Psoas muscle (tissue), 8 donors: ENCODE measurements around the gene PLEKHM3. TPM values are rescaled to one million over a fixed set of nuclear protein-coding genes. Genes with fewer than 3 reads are reported as not detected.
"Not testable (repeated sequence)": the region's sequence is repeated elsewhere in the genome, so short reads cannot be mapped to it uniquely, and the experiment has no call there.

Experiments used
- ATAC-seq, 4 donors: fragments of 200-7000 bp; cut with Tn5 transposase; one replicate each; pipeline ENCODE4 v1.9.1; 2020; ENCODE audit warnings: moderate library complexity in 3 of 4, mild to moderate bottlenecking in 2 of 4
- DNase-seq, 2 donors: peaks; one replicate each; pipeline ENCODE4 v3.0.0-alpha.2; 2020
- H3K27ac ChIP-seq: fragments of 200-600 bp; one replicate; pipeline ENCODE4 v1.8.0; 2022
- H3K27me3 ChIP-seq, 3 donors: fragments of 200-600 bp in 1 of 3; one replicate each; pipeline versions ENCODE4 v1.6.1 to v1.8.0; 2013 to 2022; ENCODE audit warnings: low read length in 2 of 3, mild to moderate bottlenecking in 2 of 3, moderate library complexity in 1 of 3; ENCODE audit not compliant: insufficient read depth in 3 of 3
- H3K36me3 ChIP-seq, 2 donors: fragments of 200-600 bp in 1 of 2; one replicate each; pipeline versions ENCODE4 v1.6.1 to v1.8.0; 2013 to 2022; ENCODE audit warnings: low read depth in 1 of 2, mild to moderate bottlenecking in 1 of 2, moderate library complexity in 1 of 2; ENCODE audit not compliant: insufficient read depth in 1 of 2
- H3K4me1 ChIP-seq: fragments of 200-600 bp; one replicate; pipeline ENCODE4 v1.8.0; 2022
- H3K4me3 ChIP-seq: fragments of 200-600 bp; one replicate; pipeline ENCODE4 v1.8.0; 2022; ENCODE audit warnings: mild to moderate bottlenecking
- H3K9me3 ChIP-seq: fragments of 200-600 bp; one replicate; pipeline ENCODE4 v1.8.0; 2022
- WGBS, 3 donors: extraction: QIAGEN DNeasy Blood & Tissue Kit; methylation state at CpG; one replicate each; pipeline versions ENCODE4 v1.1.6 to v1.1.7; 2013; 5-methylcytosine and 5-hydroxymethylcytosine counted together
- intact Hi-C, 2 donors: fragments of 100-400 bp; cut with DNase I; formaldehyde crosslinking; loops; one replicate each; pipeline versions ENCODE4 v1.11.0 to v1.14.2; 2022
- polyA plus RNA-seq, 3 donors: library from polyadenylated mRNA; stranded (reverse); fragments of 200-250 nt; gene quantifications; one replicate each; pipeline ENCODE4 v1.2.3, GENCODE V29; 2013
- total RNA-seq, 4 donors: library from RNA; stranded (reverse); fragmentation: NEBNext Ultra II Directional in 2 of 4; extraction: Animal tissue kit (Norgen Biotek cat#: 25700) in 2 of 4; gene quantifications; one replicate each; pipeline versions ENCODE4 v1.2.1 to v1.2.4, GENCODE V29; 2021 to 2023
- TF ChIP-seq, protein P1 (sequence below): fragments of 200-600 bp; IDR thresholded peaks from one replicate; pipeline ENCODE4 v1.8.0; 2022; ENCODE audit warnings: antibody characterized with exemption
- donor health status: healthy with polysubstance abuse.
- donor health status: DM: no; HTN: no; CAD: no; lungs with moderate emphysema.
- donor health status: Bipolar disorder and iron deficiency.
- donor health status: healthy.
- donor health status: DM: yes; HTN: yes; CAD: no.
- donor health status: DM: no; HTN: no; CAD: no.
- donor health status: DM: no; HTN: no; CAD: no.
- donor health status: DM: yes; HTN: yes; CAD: no.

PLEKHM3 gene
- total and polyA plus RNA-seq, 7 donors = 1.1 to 5.7 (median 4.0) TPM

DNA sequence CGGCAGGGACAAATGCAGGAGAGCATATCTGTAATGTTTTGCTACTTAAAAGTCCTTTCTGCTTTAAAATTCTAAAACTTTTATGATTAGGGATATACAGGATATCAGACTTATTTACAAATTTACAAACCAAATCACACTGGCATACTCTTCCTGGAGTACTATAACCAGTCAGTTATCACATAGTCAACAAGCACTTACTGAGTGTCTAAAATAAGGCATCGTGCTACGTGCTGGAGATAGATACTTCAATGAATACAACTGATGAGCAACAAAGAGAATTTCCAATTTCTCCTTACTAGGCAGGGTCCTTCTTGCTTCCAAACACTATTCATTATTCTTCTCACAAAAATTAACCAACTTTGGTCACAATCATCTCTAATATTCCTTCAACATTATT, 113.5 kb downstream of the PLEKHM3 start:
- H3K4me3 ChIP-seq = no peak overlapping the region
- H3K36me3 ChIP-seq = peaks cover 0 to 4% of the 10 kb centered on the region in 2 donors
- ATAC-seq (no peak), DNase-seq (no peak)
- WGBS, 3 donors = 79 to 97% (median 84%) methylated on average over 3 of the region's 3 CpGs
- H3K9me3 ChIP-seq = no peaks in the 10 kb centered on the region
- TF ChIP-seq, protein P1, sequence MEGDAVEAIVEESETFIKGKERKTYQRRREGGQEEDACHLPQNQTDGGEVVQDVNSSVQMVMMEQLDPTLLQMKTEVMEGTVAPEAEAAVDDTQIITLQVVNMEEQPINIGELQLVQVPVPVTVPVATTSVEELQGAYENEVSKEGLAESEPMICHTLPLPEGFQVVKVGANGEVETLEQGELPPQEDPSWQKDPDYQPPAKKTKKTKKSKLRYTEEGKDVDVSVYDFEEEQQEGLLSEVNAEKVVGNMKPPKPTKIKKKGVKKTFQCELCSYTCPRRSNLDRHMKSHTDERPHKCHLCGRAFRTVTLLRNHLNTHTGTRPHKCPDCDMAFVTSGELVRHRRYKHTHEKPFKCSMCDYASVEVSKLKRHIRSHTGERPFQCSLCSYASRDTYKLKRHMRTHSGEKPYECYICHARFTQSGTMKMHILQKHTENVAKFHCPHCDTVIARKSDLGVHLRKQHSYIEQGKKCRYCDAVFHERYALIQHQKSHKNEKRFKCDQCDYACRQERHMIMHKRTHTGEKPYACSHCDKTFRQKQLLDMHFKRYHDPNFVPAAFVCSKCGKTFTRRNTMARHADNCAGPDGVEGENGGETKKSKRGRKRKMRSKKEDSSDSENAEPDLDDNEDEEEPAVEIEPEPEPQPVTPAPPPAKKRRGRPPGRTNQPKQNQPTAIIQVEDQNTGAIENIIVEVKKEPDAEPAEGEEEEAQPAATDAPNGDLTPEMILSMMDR = no peak
- H3K4me1 ChIP-seq = no peaks in the 10 kb centered on the region
- H3K27ac ChIP-seq = no peak overlapping the region
- no peaks in the 10 kb centered on the region for H3K27me3 ChIP-seq
- intact Hi-C loops = no loop called here

DNA sequence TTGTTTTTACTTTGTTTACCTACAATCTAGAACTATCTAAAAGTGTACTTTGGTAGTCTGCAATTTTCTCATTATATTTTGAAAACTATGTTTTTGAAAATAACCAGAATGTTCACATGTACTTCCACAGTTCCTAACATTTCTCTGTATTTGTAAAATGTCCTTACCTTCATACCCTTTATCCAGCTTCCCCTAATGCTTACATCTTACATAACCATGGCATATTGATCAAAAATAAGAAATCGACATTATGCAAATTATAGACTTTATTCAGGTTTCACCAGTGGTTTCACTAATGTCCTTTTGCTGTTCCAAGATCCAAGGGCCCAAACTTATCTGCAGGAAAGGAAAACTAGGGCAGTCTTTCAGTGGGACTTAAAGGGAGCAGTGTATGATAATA, 114.1 kb downstream of the PLEKHM3 start:
- Histone ChIP-seq H3K27ac (no peak overlapping the region), H3K36me3 (peaks cover 0 to 4% of the 10 kb centered on the region in 2 donors), H3K9me3 (no peaks in the 10 kb centered on the region), H3K4me3 (no peak overlapping the region), H3K27me3 (no peaks in the 10 kb centered on the region), H3K4me1 (no peaks in the 10 kb centered on the region)
- intact Hi-C loops = no loop called here
- 94 to 100% (median 94%) methylated on average over 1 of the region's 1 CpG for WGBS, 3 donors
- TF ChIP-seq, protein P1 = no peak
- ATAC-seq (no peak), DNase-seq (no peak)

DNA sequence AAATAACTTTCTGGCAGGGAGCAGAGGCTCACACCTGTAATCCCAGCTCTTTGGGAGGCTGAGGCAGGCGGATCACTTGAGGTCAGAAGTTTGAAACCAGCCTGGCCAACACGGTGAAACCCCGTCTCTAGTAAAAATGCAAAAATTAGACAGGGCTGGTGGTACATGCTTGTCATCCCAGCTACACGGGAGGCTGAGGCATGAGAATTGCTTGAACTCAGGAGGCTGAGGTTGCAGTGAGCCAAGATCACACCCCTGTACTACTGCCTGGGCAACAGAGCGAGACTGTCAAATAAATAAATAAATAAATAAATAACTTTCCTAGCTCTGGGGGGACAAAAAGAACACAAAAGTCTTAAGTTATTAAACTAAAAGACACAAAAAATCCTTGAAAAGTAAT, 118.8 kb downstream of the PLEKHM3 start:
- H3K4me1 ChIP-seq, ATAC-seq, H3K27me3 ChIP-seq, H3K4me3 ChIP-seq, intact Hi-C loops, H3K9me3 ChIP-seq, H3K27ac ChIP-seq, DNase-seq, H3K36me3 ChIP-seq: not testable (repeated sequence)
- WGBS, 3 donors = 90 to 95% (median 94%) methylated on average over 5 of the region's 5 CpGs

DNA sequence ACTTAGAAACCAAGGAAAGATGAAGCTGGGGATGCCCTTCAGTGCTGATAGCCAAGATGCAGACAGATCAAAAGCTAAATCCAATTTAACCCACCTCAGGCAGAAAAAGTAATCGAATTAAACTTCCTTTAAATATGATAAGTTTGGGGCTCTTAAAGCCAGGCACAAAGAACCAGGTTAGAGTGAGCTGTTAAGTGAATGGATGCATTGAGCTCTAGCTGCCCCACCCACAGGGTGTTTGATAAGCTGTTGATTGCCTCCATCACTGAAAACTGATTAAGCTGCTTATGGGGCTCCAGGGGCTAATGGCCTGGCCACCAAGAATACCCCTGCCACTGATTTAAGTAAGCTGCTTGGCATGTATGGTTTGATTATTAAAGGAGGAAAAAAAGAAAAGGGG, 119.8 kb downstream of the PLEKHM3 start:
- TF ChIP-seq, protein P1 = no peak
- WGBS, 3 donors = 86 to 94% (median 86%) methylated on average over 1 of the region's 1 CpG

DNA sequence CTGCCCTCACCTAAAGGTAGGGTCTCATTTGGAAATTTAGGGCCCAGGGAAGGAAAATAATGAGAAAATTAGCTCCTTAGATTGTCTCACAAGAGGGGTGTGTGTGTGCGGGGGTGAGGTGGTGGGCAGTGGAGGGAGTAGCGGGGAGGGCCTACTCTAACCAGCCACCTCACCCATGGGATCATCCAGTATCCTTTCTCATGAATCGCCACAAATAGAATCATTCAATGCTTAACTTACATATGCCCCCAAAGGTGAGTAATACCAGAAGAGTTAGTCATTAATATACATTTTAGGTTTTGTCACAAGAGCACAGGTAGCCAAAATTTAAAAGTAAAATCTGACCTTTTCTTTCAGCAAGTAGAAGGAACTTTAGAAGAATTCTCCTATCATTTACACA, 122.1 kb downstream of the PLEKHM3 start:
- no peak for ATAC-seq
- TF ChIP-seq, protein P1 = no peak
- no peak overlapping the region for H3K27ac ChIP-seq

More for the DNA sequence above, 119.8 kb downstream of the PLEKHM3 start:
- H3K27me3 ChIP-seq = no peaks in the 10 kb centered on the region
- intact Hi-C loops = no loop called here
- no peak for DNase-seq
- ATAC-seq = no peak
- peaks cover 2 to 12% of the 10 kb centered on the region in 2 donors for H3K36me3 ChIP-seq
- no peak overlapping the region for H3K27ac ChIP-seq
- no peak overlapping the region for H3K4me3 ChIP-seq
- H3K9me3 ChIP-seq = no peaks in the 10 kb centered on the region
- no peaks in the 10 kb centered on the region for H3K4me1 ChIP-seq

More for the DNA sequence above, 122.1 kb downstream of the PLEKHM3 start:
- intact Hi-C loops = no loop called here
- no peak for DNase-seq
- WGBS, 3 donors = 96 to 98% (median 98%) methylated on average over 3 of the region's 3 CpGs
- H3K36me3 ChIP-seq = peaks cover 8 to 14% of the 10 kb centered on the region in 2 donors
- no peak overlapping the region for H3K4me3 ChIP-seq
- H3K27me3 ChIP-seq = no peaks in the 10 kb centered on the region
- no peaks in the 10 kb centered on the region for H3K9me3 ChIP-seq
- no peaks in the 10 kb centered on the region for H3K4me1 ChIP-seq
